Activated CD4-positive, alpha-beta T cell treated with anti-CD3 and anti-CD28 coated beads, Interleukin-2, amount 10 ng/mL, durations not matched to agents 7 days and 5 days (primary cell): ENCODE results near the gene FOCAD. TPM values are rescaled to one million over a fixed set of nuclear protein-coding genes. Genes with fewer than 3 reads are reported as not detected.

Experiments
- CTCF ChIA-PET: fragments of 350-600 bp; sonication (Branson Sonifier 250); formaldehyde crosslinking; loops from one replicate; lab custom pipeline; 2021; ENCODE audit warnings: antibody characterized with exemption; lab: Charles Lee
- POLR2A ChIA-PET: fragments of 350-600 bp; sonication (Branson Sonifier 250); formaldehyde crosslinking; loops from one replicate; lab custom pipeline; 2021; ENCODE audit warnings: antibody characterized with exemption; lab: Charles Lee
- DNase-seq: peaks from one replicate; pipeline ENCODE4 v3.0.0-alpha.2; 2020
- H3K27ac Mint-ChIP-seq: one replicate; pipeline ENCODE4 v1.8.0; 2021; ENCODE audit warnings: mild to moderate bottlenecking, moderate library complexity, mixed read lengths
- H3K27me3 Mint-ChIP-seq: one replicate; pipeline ENCODE4 v1.8.0; 2021; ENCODE audit warnings: mixed read lengths
- H3K36me3 Mint-ChIP-seq: one replicate; pipeline ENCODE4 v1.8.0; 2021; ENCODE audit warnings: low read depth, mixed read lengths
- H3K4me1 Mint-ChIP-seq: one replicate; pipeline ENCODE4 v1.8.0; 2021; ENCODE audit warnings: mixed read lengths
- H3K4me3 Mint-ChIP-seq: one replicate; pipeline ENCODE4 v1.8.0; 2021; ENCODE audit warnings: mild to moderate bottlenecking, moderate library complexity, mixed read lengths
- H3K9me3 Mint-ChIP-seq: one replicate; pipeline ENCODE4 v1.8.0; 2021; ENCODE audit warnings: mixed read lengths
- total RNA-seq, 2 experiments: library from RNA; stranded (reverse); gene quantifications; one replicate each; pipeline ENCODE4 v1.2.3, GENCODE V29; 2021

The FOCAD gene
- total RNA-seq, 2 experiments from 2014 or later = 31.4 to 32.1 TPM

DNA sequence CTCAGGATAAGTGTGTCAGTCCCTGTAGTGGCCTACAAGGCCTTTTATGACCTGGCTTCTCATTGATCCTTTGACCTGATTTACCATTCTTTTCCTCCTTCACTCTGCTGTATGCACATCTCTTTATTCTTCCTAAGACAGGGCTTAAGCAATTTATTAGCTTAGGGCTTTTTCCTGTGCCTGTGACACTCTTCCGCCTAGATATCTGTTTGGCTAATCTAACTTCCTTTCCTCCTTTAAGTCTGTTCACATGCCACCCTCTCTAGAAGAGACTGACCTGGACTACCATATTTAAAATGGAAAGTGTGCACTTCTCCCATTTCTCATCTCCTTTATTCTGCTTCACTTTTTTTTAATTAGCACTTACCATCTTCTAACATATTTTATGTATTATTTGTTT is 29.1 kb downstream of the FOCAD start:
- Mint-ChIP-seq H3K27ac (no peak overlapping the region), H3K27me3 (no peaks in the 10 kb centered on the region), H3K4me3 (no peak overlapping the region), H3K9me3 (peaks cover 2% of the 10 kb centered on the region), H3K4me1 (peaks cover 6% of the 10 kb centered on the region), H3K36me3 (peaks cover 9% of the 10 kb centered on the region)
- no peak for DNase-seq
- POLR2A ChIA-PET = no interaction called here
- CTCF ChIA-PET = interaction anchor here (0.6 kb wide), 1 partner anchor 32 kb away, joined by 3 read pairs; no protein-coding TSS in a partner anchor

DNA sequence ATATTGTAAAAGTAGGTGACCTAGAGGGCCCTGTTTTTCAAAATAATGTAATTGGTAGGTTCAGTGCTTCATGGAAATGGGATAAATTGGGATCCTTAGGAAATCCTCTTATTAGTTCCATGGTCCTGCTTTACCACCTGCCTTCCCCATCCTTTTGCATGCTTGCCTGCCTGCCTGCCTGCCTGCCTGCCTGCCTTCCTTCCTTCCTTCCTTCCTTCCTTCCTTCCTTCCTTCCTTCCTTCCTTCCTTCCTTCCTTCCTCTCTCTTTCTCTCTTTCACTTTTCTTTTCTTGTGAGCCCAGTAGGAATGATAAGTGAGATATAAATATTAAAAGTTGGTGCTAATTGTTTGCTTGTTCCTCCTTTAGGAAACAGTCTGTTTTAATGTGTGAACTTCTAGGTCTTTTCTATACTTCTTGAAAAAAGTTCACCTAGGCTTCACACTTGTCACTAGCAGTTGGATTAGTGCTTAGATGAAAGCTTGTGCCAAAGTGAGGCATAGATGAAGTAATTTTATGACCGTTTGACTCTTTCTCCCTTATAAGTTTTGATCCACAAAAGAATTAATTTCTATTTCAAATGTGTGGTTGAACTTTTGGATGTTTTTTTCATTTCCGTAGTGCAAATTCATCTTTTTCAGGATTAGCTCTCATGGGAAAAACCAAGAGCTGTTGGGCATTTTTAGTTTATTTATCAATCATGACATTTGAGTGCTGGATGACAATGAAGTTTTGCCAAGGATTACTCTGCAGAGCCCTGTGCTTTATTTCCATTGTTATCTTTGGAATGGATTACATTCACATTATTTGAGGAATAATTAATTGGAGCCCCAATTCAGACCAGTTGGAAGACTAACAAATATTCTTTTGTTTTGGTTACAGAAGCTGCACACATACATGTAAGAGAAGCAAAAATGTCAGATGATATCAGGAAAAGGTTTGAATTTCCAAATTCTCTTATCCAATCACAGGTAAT is 30.7 kb downstream of the FOCAD start:
- no peak for DNase-seq
- Mint-ChIP-seq H3K4me3 (no peak overlapping the region), H3K27ac (no peak overlapping the region), H3K27me3 (no peaks in the 10 kb centered on the region), H3K4me1 (peaks cover 6% of the 10 kb centered on the region), H3K36me3 (peaks cover 9% of the 10 kb centered on the region), H3K9me3 (peaks cover 2% of the 10 kb centered on the region)
- ChIA-PET POLR2A (no interaction called here), CTCF (no interaction called here)

DNA sequence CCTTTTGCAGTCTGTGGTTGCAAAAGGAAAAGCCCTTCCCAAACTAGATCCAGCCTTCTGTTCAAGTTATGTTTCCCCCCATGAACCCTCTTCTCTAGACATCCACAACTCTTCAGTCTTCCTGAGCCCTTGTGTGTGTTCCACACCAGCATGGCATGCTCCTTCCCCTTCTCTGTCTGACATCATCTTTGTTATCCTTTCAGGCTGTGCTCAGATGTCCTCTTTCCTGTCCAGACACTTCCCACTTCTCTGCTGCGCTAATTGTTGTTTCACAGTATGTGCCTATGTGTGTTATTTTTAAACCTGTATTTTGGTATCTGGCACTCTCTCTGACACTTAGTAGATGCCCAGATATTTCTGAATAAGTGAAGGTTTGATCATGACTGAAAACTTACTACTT is 38.2 kb downstream of the FOCAD start:
- peaks cover 30% of the 10 kb centered on the region for H3K36me3 Mint-ChIP-seq
- H3K4me3 Mint-ChIP-seq = no peak overlapping the region
- peaks cover 27% of the 10 kb centered on the region for H3K4me1 Mint-ChIP-seq
- no peaks in the 10 kb centered on the region for H3K27me3 Mint-ChIP-seq
- DNase-seq = no peak
- ChIA-PET POLR2A (no interaction called here), CTCF (no interaction called here)
- peak overlapping the region; percentile 7 for H3K27ac Mint-ChIP-seq
- peaks cover 6% of the 10 kb centered on the region for H3K9me3 Mint-ChIP-seq

DNA sequence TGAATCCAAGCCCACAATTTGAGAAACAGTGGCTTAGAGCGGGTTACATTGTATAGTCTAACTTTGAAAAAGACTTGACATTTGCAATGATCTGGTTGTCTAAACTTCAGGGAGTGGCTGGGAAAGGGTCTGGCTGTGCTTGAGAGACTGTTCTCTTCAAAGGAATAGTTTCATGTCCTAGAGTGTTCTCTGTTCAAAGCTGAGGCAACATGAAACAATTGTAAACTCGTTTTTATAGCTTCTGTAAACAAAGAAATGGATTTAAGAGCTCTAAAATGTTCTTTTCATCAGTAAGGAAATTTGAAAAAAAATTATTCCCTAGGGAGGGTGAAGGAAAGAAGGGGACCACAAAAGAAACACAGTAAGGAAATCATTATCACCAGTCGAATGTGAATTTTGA is 41.6 kb downstream of the FOCAD start:
- Mint-ChIP-seq H3K36me3 (peaks cover 39% of the 10 kb centered on the region), H3K9me3 (peaks cover 6% of the 10 kb centered on the region), H3K4me1 (peaks cover 29% of the 10 kb centered on the region), H3K27me3 (no peaks in the 10 kb centered on the region), H3K4me3 (peak overlapping the region; percentile 30), H3K27ac (peak overlapping the region; percentile 15)
- ChIA-PET CTCF (no interaction called here), POLR2A (no interaction called here)
- DNase-seq = no peak

DNA sequence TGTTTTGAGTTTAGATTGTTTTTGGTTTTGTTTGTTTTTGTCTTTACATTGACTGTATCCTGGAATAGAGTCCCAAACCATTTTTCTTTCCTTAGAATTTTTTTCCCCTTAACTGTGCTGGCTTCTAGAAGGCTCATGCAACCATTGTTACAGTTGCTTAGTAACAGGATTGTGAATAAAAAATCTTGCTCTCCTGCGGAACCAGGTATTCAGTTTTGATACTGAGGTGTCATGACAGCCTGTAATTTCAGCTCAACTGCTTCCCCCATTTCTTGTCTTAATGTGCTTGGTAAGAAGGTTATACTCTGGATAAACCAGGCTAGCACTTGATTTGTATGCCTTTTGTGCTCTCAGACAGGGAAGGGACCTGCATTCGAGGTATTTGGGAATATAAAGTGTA is 42.1 kb downstream of the FOCAD start:
- H3K4me1 Mint-ChIP-seq = peaks cover 28% of the 10 kb centered on the region
- ChIA-PET POLR2A (no interaction called here), CTCF (no interaction called here)
- DNase-seq = no peak
- H3K9me3 Mint-ChIP-seq = peaks cover 6% of the 10 kb centered on the region
- H3K27ac Mint-ChIP-seq = peak overlapping the region; percentile 15
- H3K27me3 Mint-ChIP-seq = no peaks in the 10 kb centered on the region
- H3K36me3 Mint-ChIP-seq = peaks cover 35% of the 10 kb centered on the region
- peak overlapping the region; percentile 30 for H3K4me3 Mint-ChIP-seq

DNA sequence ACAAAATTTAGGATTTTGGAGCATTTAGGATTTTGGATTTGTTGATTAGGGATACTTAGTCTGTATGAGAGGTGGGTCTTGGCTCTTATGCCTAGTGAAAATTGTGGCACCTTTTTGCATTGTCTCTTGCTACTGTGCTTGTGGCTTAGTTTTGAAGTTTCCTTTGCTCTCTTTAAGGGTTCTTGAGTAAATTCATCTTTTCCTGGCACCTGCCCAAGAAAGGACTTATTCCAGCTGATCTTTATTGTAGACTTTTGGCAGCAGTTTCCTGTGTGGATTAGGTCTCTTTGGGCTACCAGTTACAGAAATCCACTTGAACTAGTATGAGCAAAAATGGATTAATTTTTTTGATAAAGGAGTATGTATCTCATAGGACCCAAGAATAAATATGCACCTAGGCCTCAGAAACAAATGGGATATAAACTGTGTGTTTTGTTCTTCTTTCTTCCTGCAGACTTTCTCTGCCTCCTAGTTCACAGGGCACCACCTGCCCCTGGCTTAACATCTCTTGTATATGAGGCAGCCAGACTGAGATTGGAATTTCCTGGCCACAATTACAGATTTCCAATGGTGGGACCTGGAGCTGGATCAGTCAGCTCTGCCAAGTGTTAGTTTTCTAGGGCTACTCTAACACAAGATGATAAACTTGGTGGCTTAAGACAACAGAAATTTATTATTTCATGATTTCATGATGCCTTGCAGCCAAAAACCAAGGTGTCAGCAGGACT is 44.6 kb downstream of the FOCAD start:
- no peaks in the 10 kb centered on the region for H3K27me3 Mint-ChIP-seq
- no peaks in the 10 kb centered on the region for H3K9me3 Mint-ChIP-seq
- no peak overlapping the region for H3K4me3 Mint-ChIP-seq
- ChIA-PET CTCF (no interaction called here), POLR2A (no interaction called here)
- H3K36me3 Mint-ChIP-seq = peaks cover 29% of the 10 kb centered on the region
- no peak for DNase-seq
- peaks cover 27% of the 10 kb centered on the region for H3K4me1 Mint-ChIP-seq
- H3K27ac Mint-ChIP-seq = no peak overlapping the region

GRCh38 chr9:20729523-20729922 is 45.5 kb downstream of the FOCAD start:
- no peak overlapping the region for H3K27ac Mint-ChIP-seq
- POLR2A ChIA-PET = no interaction called here
- H3K9me3 Mint-ChIP-seq = no peaks in the 10 kb centered on the region
- no peak overlapping the region for H3K4me3 Mint-ChIP-seq
- CTCF ChIA-PET = no interaction called here
- no peak for DNase-seq
- peaks cover 25% of the 10 kb centered on the region for H3K36me3 Mint-ChIP-seq
- peaks cover 27% of the 10 kb centered on the region for H3K4me1 Mint-ChIP-seq
- H3K27me3 Mint-ChIP-seq = no peaks in the 10 kb centered on the region

- POLR2A ChIA-PET = no interaction called here
- no peak overlapping the region for H3K4me3 Mint-ChIP-seq
- H3K27me3 Mint-ChIP-seq = no peaks in the 10 kb centered on the region
- no peaks in the 10 kb centered on the region for H3K9me3 Mint-ChIP-seq
- H3K27ac Mint-ChIP-seq = no peak overlapping the region
- no peak for DNase-seq
- peaks cover 16% of the 10 kb centered on the region for H3K36me3 Mint-ChIP-seq
- peaks cover 9% of the 10 kb centered on the region for H3K4me1 Mint-ChIP-seq
- CTCF ChIA-PET = no interaction called here
Observed at GRCh38 chr9:20732118-20732517, 48.1 kb downstream of the FOCAD start.

- no peaks in the 10 kb centered on the region for H3K27me3 Mint-ChIP-seq
- H3K27ac Mint-ChIP-seq = no peak overlapping the region
- ChIA-PET POLR2A (no interaction called here), CTCF (no interaction called here)
- H3K9me3 Mint-ChIP-seq = no peaks in the 10 kb centered on the region
- H3K4me3 Mint-ChIP-seq = no peak overlapping the region
- DNase-seq = no peak
- H3K4me1 Mint-ChIP-seq = peaks cover 6% of the 10 kb centered on the region
- H3K36me3 Mint-ChIP-seq = peaks cover 14% of the 10 kb centered on the region
Observed at GRCh38 chr9:20734275-20734674, 50.2 kb downstream of the FOCAD start.

DNA sequence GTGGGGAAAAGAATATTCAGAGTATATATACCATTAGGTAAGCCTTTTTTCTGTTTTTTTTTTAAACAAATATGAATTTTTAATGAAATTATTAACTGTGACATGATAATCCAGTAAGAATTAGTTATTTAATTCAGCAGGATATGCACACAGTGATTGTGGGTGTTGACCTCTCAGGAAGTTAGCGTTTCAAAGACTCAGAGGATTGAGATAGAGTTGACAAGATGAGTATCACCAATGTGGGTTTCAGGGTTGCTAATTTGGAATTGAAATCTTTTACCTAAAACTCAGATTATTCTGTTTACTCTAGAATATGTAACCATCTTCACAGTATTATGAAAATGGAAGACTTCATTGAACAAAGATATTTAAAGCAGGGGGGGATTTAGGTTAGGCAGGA is 56.2 kb downstream of the FOCAD start:
- H3K4me3 Mint-ChIP-seq = no peak overlapping the region
- no peaks in the 10 kb centered on the region for H3K9me3 Mint-ChIP-seq
- peaks cover 17% of the 10 kb centered on the region for H3K36me3 Mint-ChIP-seq
- CTCF ChIA-PET = no interaction called here
- H3K27me3 Mint-ChIP-seq = no peaks in the 10 kb centered on the region
- H3K4me1 Mint-ChIP-seq = peaks cover 14% of the 10 kb centered on the region
- POLR2A ChIA-PET = no interaction called here
- H3K27ac Mint-ChIP-seq = no peak overlapping the region
- no peak for DNase-seq

DNA sequence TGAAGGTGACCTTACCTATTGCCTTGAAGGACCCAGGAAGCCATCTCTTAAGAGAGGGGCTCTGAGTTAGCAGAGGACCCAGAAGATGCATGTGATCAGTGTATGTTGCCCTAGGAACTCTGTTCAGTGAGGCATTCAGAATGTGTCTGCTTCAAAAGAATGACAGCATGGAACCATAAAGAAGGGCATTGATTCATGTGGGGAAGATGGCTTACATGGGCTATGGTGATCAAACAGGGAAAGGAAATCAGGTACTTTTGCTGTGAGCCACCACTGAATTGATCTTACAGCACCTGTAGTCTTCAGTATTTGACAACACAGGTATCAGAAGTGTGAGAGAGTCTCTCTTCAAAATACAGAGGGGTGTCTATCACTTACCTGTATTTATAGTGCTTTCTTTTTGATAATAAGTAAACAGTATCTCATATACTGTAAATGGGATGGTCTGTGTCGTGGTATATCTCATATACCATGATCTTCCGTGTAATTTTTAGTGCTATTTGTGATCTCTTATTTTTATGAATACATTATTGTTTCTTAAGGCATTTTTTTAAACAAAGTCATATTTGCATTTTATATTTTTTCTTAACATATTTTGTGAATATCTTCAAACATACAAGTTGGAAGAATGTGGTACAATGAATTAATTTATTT is 57.0 kb downstream of the FOCAD start:
- Mint-ChIP-seq H3K27me3 (no peaks in the 10 kb centered on the region), H3K4me3 (no peak overlapping the region), H3K36me3 (peaks cover 17% of the 10 kb centered on the region), H3K9me3 (no peaks in the 10 kb centered on the region), H3K4me1 (peaks cover 14% of the 10 kb centered on the region), H3K27ac (no peak overlapping the region)
- DNase-seq = no peak
- POLR2A ChIA-PET = no interaction called here
- CTCF ChIA-PET = no interaction called here

GRCh38 chr9:20742833-20743232 is 58.8 kb downstream of the FOCAD start:
- Mint-ChIP-seq H3K4me1 (peaks cover 14% of the 10 kb centered on the region), H3K9me3 (no peaks in the 10 kb centered on the region), H3K36me3 (peaks cover 15% of the 10 kb centered on the region), H3K4me3 (no peak overlapping the region), H3K27me3 (no peaks in the 10 kb centered on the region), H3K27ac (no peak overlapping the region)
- no peak for DNase-seq
- ChIA-PET POLR2A (no interaction called here), CTCF (no interaction called here)
